ENCODE data around the gene C20orf96.

Gene C20orf96

GRCh38 chr20:316316-317068 is 25.9 kb upstream of the C20orf96 start:
- TF ChIP-seq ZFX (IDR thresholded peaks at IDR 0.05) = no peak
- no peak overlapping the region for H3K27ac ChIP-seq

- no peak for TF ChIP-seq ZFX (IDR thresholded peaks at IDR 0.05)
- no peak for TF ChIP-seq CTCF (conservative IDR thresholded peaks at IDR 0.05)
- H3K27ac ChIP-seq = no peak overlapping the region
Measured at GRCh38 chr20:313948-314347, 23.4 kb upstream of the C20orf96 start.

- no peak overlapping the region for H3K27ac ChIP-seq
- TF ChIP-seq CTCF (conservative IDR thresholded peaks at IDR 0.05) = no peak
- TF ChIP-seq ZFX (IDR thresholded peaks at IDR 0.05) = no peak
Measured at GRCh38 chr20:313402-313801, 22.9 kb upstream of the C20orf96 start.

GRCh38 chr20:312866-313265 is 22.3 kb upstream of the C20orf96 start:
- no peak overlapping the region for H3K27ac ChIP-seq
- TF ChIP-seq CTCF (conservative IDR thresholded peaks at IDR 0.05) (no peak), ZFX (IDR thresholded peaks at IDR 0.05) (no peak)

GRCh38 chr20:312067-312466 is 21.5 kb upstream of the C20orf96 start:
- TF ChIP-seq CTCF (conservative IDR thresholded peaks at IDR 0.05) (no peak), ZFX (IDR thresholded peaks at IDR 0.05) (no peak)
- H3K27ac ChIP-seq = no peak overlapping the region

GRCh38 chr20:311609-312008 is 21.1 kb upstream of the C20orf96 start:
- TF ChIP-seq CTCF (conservative IDR thresholded peaks at IDR 0.05) (no peak), ZFX (IDR thresholded peaks at IDR 0.05) (no peak)

GRCh38 chr20:310645-311044 is 20.1 kb upstream of the C20orf96 start:
- H3K27ac ChIP-seq = no peak overlapping the region
- TF ChIP-seq CTCF (conservative IDR thresholded peaks at IDR 0.05) (no peak), ZFX (IDR thresholded peaks at IDR 0.05) (no peak)

More at GRCh38 chr20:311609-312008, 21.1 kb upstream of the C20orf96 start:
- no peak overlapping the region for H3K27ac ChIP-seq

All from C4-2B (cell line).